ENCODE results near the gene ALDH2. TPM values are rescaled to one million over a fixed set of nuclear protein-coding genes. Genes with fewer than 3 reads are reported as not detected.
"Not testable (repeated sequence)": the region's sequence is repeated elsewhere in the genome, so short reads cannot be mapped to it uniquely, and the experiment has no call there.

Gene ALDH2
- total RNA-seq, 2 donors from 2014 or later, result 76.6 to 91.4 TPM

DNA sequence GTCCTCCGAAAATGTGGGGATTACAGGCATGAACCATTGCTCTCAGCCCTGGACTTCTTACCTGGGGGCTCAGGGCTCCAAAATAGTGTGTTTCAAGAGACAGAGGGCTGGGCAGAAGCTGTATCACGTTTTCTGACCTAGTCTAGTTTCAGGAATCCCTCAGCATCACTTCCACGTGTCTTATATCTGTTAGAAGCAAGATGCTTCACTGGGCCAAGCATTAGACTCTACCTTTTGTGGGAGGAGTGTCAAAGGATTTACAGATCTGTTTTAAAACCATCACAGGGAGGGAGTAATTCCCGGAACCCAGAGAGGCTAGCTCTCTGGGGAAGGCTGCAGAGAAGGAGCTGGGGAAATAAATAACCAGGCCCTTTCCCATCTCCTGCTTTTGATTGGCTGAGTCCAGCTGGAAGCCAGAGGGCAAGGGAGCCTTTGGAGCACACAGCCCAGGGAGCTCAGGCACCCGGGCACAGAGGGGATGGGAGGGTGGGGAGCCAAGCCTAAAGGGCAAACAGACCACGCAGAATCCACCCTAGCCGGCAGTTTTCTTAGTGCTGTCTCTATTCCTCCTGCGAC is 33.3 kb upstream of the ALDH2 start:
- no peak overlapping the region for H3K27ac Mint-ChIP-seq
- no peak overlapping the region for H3K4me3 ChIP-seq (ENCODE audit: low read length)
- no peaks in the 10 kb centered on the region for H3K9me3 Mint-ChIP-seq
- H3K36me3 ChIP-seq (ENCODE audit: control insufficient read depth, insufficient read depth, low read length), result peaks cover 15% of the 10 kb centered on the region
- peaks cover 54% of the 10 kb centered on the region for H3K36me3 Mint-ChIP-seq (ENCODE audit: low read depth)
- no peaks in the 10 kb centered on the region for H3K4me1 Mint-ChIP-seq
- no peaks in the 10 kb centered on the region for H3K27me3 ChIP-seq (ENCODE audit: control insufficient read depth, insufficient read depth, low read length, poor library complexity, severe bottlenecking)
- no peaks in the 10 kb centered on the region for H3K27me3 Mint-ChIP-seq (ENCODE audit: insufficient read depth)
- no peaks in the 10 kb centered on the region for H3K4me1 ChIP-seq (ENCODE audit: control insufficient read depth, insufficient read depth, low read length)
- WGBS, 2 experiments (ENCODE audit: insufficient coverage in 1 of 2, insufficient read length in 1 of 2), result 89 to 93% methylated on average over 5 to 8 of the region's 8 CpGs
- TF ChIP-seq, protein P1, sequence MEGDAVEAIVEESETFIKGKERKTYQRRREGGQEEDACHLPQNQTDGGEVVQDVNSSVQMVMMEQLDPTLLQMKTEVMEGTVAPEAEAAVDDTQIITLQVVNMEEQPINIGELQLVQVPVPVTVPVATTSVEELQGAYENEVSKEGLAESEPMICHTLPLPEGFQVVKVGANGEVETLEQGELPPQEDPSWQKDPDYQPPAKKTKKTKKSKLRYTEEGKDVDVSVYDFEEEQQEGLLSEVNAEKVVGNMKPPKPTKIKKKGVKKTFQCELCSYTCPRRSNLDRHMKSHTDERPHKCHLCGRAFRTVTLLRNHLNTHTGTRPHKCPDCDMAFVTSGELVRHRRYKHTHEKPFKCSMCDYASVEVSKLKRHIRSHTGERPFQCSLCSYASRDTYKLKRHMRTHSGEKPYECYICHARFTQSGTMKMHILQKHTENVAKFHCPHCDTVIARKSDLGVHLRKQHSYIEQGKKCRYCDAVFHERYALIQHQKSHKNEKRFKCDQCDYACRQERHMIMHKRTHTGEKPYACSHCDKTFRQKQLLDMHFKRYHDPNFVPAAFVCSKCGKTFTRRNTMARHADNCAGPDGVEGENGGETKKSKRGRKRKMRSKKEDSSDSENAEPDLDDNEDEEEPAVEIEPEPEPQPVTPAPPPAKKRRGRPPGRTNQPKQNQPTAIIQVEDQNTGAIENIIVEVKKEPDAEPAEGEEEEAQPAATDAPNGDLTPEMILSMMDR (conservative IDR thresholded peaks at IDR 0.05), result no peak
- no peaks in the 10 kb centered on the region for H3K9me3 ChIP-seq (ENCODE audit: control insufficient read depth, low read length)
- H3K27ac ChIP-seq (ENCODE audit: low read depth, low read length), result no peak overlapping the region
- no peak overlapping the region for H3K9ac ChIP-seq (ENCODE audit: extremely low read depth, low read length, poor library complexity, severe bottlenecking)
- no peak overlapping the region for H3K4me3 Mint-ChIP-seq
- DNase-seq, result no peak

DNA sequence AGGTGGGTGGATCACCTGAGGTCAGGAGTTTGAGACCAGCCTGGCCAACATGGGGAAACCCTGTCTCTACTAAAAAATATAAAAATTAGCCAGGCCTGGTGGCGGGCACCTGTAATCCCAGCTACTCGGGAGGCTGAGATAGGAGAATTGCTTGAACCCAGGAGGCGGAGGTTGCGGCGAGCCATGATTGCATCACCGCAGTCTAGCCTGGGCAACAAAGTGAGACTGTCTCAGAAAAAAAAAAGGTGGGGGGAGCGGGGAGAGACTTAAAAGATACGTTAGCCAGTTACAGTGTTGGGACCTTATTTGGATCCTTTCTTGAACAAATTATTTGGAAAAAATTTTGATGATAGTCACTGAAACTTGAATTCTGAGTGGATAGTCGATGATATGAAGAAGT is 27.2 kb upstream of the ALDH2 start:
- H3K27me3 ChIP-seq (ENCODE audit: control insufficient read depth, insufficient read depth, low read length, poor library complexity, severe bottlenecking); H3K36me3 ChIP-seq (ENCODE audit: control insufficient read depth, insufficient read depth, low read length); H3K9ac ChIP-seq (ENCODE audit: extremely low read depth, low read length, poor library complexity, severe bottlenecking); H3K9me3 ChIP-seq (ENCODE audit: control insufficient read depth, low read length); H3K27ac ChIP-seq (ENCODE audit: low read depth, low read length); H3K27ac Mint-ChIP-seq; H3K4me1 ChIP-seq (ENCODE audit: control insufficient read depth, insufficient read depth, low read length); H3K9me3 Mint-ChIP-seq; H3K4me3 ChIP-seq (ENCODE audit: low read length); DNase-seq; H3K4me3 Mint-ChIP-seq; H3K4me1 Mint-ChIP-seq; H3K27me3 Mint-ChIP-seq (ENCODE audit: insufficient read depth): not testable (repeated sequence)
- peaks cover 34% of the 10 kb centered on the region for H3K36me3 Mint-ChIP-seq (ENCODE audit: low read depth)
- 96 to 98% methylated on average over 9 of the region's 9 CpGs for WGBS, 2 experiments (ENCODE audit: insufficient coverage in 1 of 2, insufficient read length in 1 of 2)

DNA sequence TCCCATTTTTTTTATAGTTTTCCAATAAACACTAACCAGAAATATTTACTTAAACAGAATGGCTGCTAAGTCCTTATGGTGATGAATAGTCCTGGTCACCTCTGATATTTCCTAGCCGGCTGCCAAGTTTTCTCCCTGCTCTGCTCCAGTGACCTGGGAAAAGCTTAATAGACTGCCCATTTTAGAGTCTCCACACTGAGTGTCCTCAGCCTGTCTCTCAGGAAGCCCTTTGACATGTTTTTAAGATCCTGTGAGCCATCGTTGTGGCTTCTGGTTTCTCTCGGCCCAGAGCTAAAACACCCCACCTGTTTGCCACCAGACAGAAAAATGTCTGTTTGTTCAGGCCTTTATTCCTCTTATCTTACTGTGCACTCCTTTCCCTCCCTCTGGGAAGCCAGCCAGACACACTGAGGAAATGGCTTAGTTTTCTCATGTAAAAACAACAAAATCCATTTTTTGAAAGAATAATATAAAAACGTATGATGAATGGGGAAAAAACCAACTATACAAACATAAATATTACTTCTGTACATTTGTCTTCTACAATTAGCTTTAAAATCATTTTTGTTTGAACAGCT is 25.4 kb upstream of the ALDH2 start:
- Mint-ChIP-seq H3K27ac (no peak overlapping the region), H3K36me3 (ENCODE audit: low read depth) (peaks cover 38% of the 10 kb centered on the region), H3K4me1 (peaks cover 10% of the 10 kb centered on the region), H3K9me3 (no peaks in the 10 kb centered on the region), H3K4me3 (no peak overlapping the region), H3K27me3 (ENCODE audit: insufficient read depth) (no peaks in the 10 kb centered on the region)
- Histone ChIP-seq H3K27me3 (ENCODE audit: control insufficient read depth, insufficient read depth, low read length, poor library complexity, severe bottlenecking) (no peaks in the 10 kb centered on the region), H3K9me3 (ENCODE audit: control insufficient read depth, low read length) (no peaks in the 10 kb centered on the region), H3K9ac (ENCODE audit: extremely low read depth, low read length, poor library complexity, severe bottlenecking) (no peak overlapping the region), H3K4me1 (ENCODE audit: control insufficient read depth, insufficient read depth, low read length) (peaks cover 9% of the 10 kb centered on the region), H3K27ac (ENCODE audit: low read depth, low read length) (peak overlapping the region; percentile 38), H3K36me3 (ENCODE audit: control insufficient read depth, insufficient read depth, low read length) (peaks cover 21% of the 10 kb centered on the region), H3K4me3 (ENCODE audit: low read length) (no peak overlapping the region)
- 93 to 94% methylated on average over 3 of the region's 4 CpGs for WGBS, 2 experiments (ENCODE audit: insufficient coverage in 1 of 2, insufficient read length in 1 of 2)
- no peak for DNase-seq
- TF ChIP-seq, protein P1 (conservative IDR thresholded peaks at IDR 0.05), result no peak
